ENCODE data around the gene SDF4.

DNA sequence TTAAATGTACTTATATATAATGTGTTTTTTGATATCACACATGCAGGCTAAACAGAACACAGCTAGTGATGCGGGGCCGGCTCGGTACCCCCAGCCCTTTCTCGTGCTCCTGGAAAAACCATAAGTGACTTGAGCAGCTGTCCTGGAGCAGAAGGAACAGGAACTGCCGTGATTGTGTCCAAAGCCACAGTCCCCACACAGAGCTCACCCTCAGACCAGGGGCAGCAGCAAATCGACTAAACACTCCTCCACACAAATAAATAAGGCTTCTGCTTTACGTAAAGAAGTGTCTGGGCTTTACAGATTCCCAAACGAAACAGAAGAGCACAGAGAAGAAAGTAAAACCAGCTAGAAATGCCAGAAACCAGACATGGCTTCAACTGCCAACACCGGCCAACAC lies 32.2 kb upstream of the SDF4 start:
- TF ChIP-seq, protein P1, sequence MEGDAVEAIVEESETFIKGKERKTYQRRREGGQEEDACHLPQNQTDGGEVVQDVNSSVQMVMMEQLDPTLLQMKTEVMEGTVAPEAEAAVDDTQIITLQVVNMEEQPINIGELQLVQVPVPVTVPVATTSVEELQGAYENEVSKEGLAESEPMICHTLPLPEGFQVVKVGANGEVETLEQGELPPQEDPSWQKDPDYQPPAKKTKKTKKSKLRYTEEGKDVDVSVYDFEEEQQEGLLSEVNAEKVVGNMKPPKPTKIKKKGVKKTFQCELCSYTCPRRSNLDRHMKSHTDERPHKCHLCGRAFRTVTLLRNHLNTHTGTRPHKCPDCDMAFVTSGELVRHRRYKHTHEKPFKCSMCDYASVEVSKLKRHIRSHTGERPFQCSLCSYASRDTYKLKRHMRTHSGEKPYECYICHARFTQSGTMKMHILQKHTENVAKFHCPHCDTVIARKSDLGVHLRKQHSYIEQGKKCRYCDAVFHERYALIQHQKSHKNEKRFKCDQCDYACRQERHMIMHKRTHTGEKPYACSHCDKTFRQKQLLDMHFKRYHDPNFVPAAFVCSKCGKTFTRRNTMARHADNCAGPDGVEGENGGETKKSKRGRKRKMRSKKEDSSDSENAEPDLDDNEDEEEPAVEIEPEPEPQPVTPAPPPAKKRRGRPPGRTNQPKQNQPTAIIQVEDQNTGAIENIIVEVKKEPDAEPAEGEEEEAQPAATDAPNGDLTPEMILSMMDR (IDR thresholded peaks at IDR 0.05): no peak
- no peak for TF ChIP-seq POLR2A (IDR thresholded peaks at IDR 0.05)
- no peak for TF ChIP-seq EP300 (IDR thresholded peaks at IDR 0.05)

Measured in suprapubic skin (tissue), 3 donors.